SU-DHL-6 (cell line): ENCODE data around the gene USO1.
"Not testable (repeated sequence)": the region's sequence is repeated elsewhere in the genome, so short reads cannot be mapped to it uniquely, and the experiment has no call there.

Source experiments
- H2AFZ ChIP-seq: fragments of 200-600 bp; sonication (generic); 2 replicates; pipeline ENCODE4 v1.6.1; 2014; ENCODE audit warnings: low read depth, mild to moderate bottlenecking, moderate library complexity, mixed read lengths, antibody characterized with exemption, low read length; ENCODE audit not compliant: severe bottlenecking
- H3F3A ChIP-seq: fragments of 200-600 bp; shearing (Covaris generic); 2 replicates; pipeline ENCODE4 v1.6.0; 2016; ENCODE audit warnings: antibody characterized with exemption, mild to moderate bottlenecking; ENCODE audit not compliant: insufficient read depth
- H3K27ac ChIP-seq: fragments of 200-600 bp; sonication (generic); 2 replicates; pipeline ENCODE4 v1.5.1; 2016; ENCODE audit warnings: low read depth, mild to moderate bottlenecking, low read length, moderate library complexity, mixed read lengths
- H3K27me3 ChIP-seq: fragments of 200-600 bp; sonication (generic), shearing (Covaris generic); 2 replicates; pipeline ENCODE4 v1.6.0; 2014; ENCODE audit warnings: mild to moderate bottlenecking, low read length
- H3K36me3 ChIP-seq: fragments of 200-600 bp; sonication (generic); 2 replicates; pipeline ENCODE4 v1.6.1; 2014; ENCODE audit warnings: mild to moderate bottlenecking, low read length, mixed read lengths
- H3K4me2 ChIP-seq: fragments of 300-600, 200-600 bp; shearing (Covaris generic), sonication (generic); 2 replicates; pipeline ENCODE4 v1.6.0; 2014; ENCODE audit warnings: low read length, low read depth, mild to moderate bottlenecking; ENCODE audit not compliant: poor library complexity, severe bottlenecking
- H3K4me3 ChIP-seq: fragments of 200-600 bp; sonication (generic); 2 replicates; pipeline ENCODE4 v1.5.1; 2014; ENCODE audit warnings: antibody characterized with exemption, low read length, mild to moderate bottlenecking, mixed read lengths; ENCODE audit not compliant: insufficient read depth, poor library complexity, severe bottlenecking
- H3K79me2 ChIP-seq: fragments of 200-600 bp; sonication (generic); 2 replicates; pipeline ENCODE4 v1.6.1; 2014; ENCODE audit warnings: mild to moderate bottlenecking, low read length, moderate library complexity; ENCODE audit not compliant: insufficient read depth
- H3K9ac ChIP-seq: fragments of 200-600 bp; sonication (generic); 2 replicates; pipeline ENCODE4 v1.7.0; 2014; ENCODE audit warnings: mild to moderate bottlenecking, low read length
- H3K9me2 ChIP-seq: fragments of 200-600 bp; sonication (generic); replicated peaks from 2 replicates; pipeline ENCODE4 v1.6.1; 2014; ENCODE audit warnings: low read length; ENCODE audit not compliant: insufficient read depth
- H3K9me3 ChIP-seq: fragments of 200-600 bp; sonication (generic); 2 replicates; pipeline ENCODE4 v1.6.1; 2014; ENCODE audit warnings: low read length, mixed read lengths; ENCODE audit not compliant: insufficient read depth
- H4K20me1 ChIP-seq: fragments of 200-600 bp; sonication (generic); 2 replicates; pipeline ENCODE4 v1.6.1; 2014; ENCODE audit warnings: low read depth, mild to moderate bottlenecking, antibody characterized with exemption, low read length, moderate library complexity, mixed read lengths
- EZH2phosphoT487 ChIP-seq: fragments of 200-600 bp; sonication (generic), shearing (Covaris generic); conservative IDR thresholded peaks from 2 replicates; pipeline ENCODE4 v1.6.1; 2018; ENCODE audit warnings: mild to moderate bottlenecking, antibody characterized with exemption, low read length, moderate library complexity, mixed read lengths
- TF ChIP-seq, protein P1 (sequence below): fragments of 200-600 bp; sonication (generic); IDR thresholded peaks from one replicate; pipeline ENCODE4 v1.5.1; 2017; ENCODE audit warnings: antibody characterized with exemption, mild to moderate bottlenecking, low read length, moderate library complexity; ENCODE audit not compliant: insufficient read depth, poor library complexity, severe bottlenecking

The USO1 gene

DNA sequence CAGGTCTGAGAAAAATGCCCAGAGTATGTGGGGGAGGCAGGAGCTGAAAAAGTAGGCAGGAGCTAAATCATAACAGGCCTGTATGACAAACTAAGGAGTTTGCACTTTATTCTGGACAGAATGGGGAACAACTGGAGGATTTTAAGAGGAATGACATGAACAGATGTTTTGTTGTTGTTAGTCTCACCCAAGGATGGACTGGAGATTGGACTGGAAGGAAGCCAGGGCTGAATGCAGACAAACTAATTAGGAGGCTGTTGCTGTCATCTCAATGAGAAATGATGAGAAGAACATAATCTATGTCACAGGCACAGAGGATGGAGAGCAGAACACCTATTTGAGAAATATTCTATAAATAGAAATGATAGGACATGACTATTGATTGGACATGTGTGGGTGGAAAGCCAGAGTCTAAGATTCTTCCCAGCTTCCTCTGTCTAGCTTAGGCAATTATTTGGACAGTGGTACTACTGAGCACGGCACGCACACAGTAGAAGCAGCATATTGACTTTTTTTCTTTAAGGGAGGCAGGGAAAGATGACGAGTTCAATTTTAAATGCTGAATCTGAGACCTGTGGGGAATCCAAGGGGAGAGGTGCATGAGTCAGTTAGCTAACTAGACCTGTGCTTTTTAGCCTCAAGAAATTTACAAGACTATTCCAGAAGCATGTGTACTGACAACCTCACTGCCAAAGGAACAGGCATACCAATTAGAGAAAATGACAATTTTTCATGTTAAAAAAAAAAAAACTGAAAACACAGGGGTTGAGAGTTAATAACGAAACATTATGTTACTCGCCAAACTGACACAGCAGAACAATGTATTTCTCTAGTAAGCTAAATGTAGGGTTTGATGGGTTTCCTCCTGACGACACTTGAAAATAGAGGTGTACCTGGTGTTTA lies 963 bp upstream of the USO1 start:
- Histone ChIP-seq H3K4me3 (peak overlapping the region; percentile 70), H3K9me3 (no peaks in the 10 kb centered on the region), H3K36me3 (no peaks in the 10 kb centered on the region), H3K9me2 (no peaks in the 10 kb centered on the region), H4K20me1 (no peaks in the 10 kb centered on the region), H2AFZ (peak overlapping the region; percentile 41), H3K27me3 (no peaks in the 10 kb centered on the region), H3K27ac (no peak overlapping the region), H3F3A (no peaks in the 10 kb centered on the region), H3K4me2 (peak overlapping the region; percentile 81), H3K9ac (peak overlapping the region; percentile 73), H3K79me2 (peaks cover 21% of the 10 kb centered on the region; the same call in 1 of the 2 replicates)
- TF ChIP-seq, protein P1, sequence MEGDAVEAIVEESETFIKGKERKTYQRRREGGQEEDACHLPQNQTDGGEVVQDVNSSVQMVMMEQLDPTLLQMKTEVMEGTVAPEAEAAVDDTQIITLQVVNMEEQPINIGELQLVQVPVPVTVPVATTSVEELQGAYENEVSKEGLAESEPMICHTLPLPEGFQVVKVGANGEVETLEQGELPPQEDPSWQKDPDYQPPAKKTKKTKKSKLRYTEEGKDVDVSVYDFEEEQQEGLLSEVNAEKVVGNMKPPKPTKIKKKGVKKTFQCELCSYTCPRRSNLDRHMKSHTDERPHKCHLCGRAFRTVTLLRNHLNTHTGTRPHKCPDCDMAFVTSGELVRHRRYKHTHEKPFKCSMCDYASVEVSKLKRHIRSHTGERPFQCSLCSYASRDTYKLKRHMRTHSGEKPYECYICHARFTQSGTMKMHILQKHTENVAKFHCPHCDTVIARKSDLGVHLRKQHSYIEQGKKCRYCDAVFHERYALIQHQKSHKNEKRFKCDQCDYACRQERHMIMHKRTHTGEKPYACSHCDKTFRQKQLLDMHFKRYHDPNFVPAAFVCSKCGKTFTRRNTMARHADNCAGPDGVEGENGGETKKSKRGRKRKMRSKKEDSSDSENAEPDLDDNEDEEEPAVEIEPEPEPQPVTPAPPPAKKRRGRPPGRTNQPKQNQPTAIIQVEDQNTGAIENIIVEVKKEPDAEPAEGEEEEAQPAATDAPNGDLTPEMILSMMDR: no peak
- TF ChIP-seq EZH2phosphoT487: no peak

DNA sequence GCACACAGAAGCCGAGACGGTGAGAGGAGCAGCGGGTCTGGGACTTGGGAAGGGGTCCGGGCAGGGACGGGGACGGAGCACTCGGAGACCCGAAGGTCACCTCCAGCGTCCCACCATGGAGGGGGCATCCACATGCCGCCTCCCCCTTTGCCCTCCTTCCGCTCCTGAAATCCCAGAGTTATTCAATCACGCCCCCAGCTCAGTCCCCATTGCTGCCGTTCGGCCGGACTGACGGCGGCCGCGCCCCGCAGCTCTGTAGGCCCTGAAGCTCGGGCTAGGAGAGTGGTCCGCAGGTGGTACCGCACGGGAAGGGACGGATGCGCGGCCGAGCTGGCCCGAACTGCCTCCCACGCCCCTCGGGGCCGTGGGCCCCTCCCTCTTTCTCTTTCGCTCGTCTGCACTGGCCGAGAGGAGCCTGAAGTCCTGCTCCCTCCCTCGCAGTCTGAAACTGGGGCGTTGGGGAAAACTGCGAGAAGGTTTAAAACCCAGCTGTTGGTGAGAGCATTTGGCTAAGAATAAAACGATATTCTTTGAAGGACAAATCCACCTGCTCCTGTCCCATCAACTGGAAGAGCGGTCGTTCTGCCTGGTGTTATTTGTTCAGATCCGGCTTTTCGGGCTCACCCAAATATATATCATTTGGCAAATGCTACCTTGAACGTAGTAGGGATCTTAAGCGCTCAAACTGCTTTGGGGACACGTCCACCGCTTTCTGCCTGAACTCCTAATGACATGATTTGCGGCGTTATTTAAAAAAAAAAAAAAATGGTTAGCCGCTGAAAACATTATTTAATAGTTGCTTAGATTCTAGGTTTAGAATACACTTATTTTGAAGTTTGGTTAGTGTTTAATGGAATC lies 719 bp downstream of the USO1 start:
- Histone ChIP-seq H3K9me2 (no peaks in the 10 kb centered on the region), H2AFZ (peak overlapping the region; percentile 74), H3K79me2 (peaks cover 21% of the 10 kb centered on the region; the same call in 1 of the 2 replicates)

DNA sequence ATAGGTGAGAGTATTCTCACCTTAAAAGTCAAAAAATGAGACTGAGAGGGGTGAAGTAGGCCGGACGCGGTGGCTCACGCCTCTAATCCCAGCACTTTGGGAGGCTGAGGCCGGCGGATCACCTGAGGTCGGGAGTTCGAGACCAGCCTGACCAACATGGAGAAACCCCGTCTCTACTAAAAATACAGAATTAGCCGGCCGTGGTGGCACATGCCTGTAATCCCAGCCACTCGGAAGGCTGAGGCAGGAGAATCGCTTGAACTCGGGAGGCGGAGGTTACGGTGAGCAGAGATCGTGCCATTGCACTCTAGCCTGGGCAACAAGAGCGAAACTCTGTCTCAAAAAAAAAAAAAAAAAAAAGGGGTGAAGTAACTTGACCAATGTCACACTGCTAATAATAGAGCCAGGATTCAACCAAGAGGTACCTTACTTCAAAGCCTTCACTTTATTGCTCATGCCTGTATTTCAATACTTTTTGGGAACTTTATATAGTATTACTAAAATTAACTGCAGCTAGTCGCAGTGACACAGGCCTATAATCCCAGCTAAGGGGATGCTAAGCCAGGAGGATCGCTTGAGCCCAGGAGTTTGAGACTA lies 1.7 kb downstream of the USO1 start:
- H3K4me3 ChIP-seq: not testable (repeated sequence)
- peak overlapping the region; percentile 79 for H3K4me2 ChIP-seq
- peaks cover 21% of the 10 kb centered on the region; the same call in 1 of the 2 replicates for H3K79me2 ChIP-seq

More for the DNA sequence above, 719 bp downstream of the USO1 start:
- H3K4me2 ChIP-seq: peak overlapping the region; percentile 79
- peak overlapping the region; percentile 73 for H3K9ac ChIP-seq
- TF ChIP-seq EZH2phosphoT487: no peak
- TF ChIP-seq, protein P1: no peak
- no peaks in the 10 kb centered on the region for H3K9me3 ChIP-seq
- H3K27me3 ChIP-seq: no peaks in the 10 kb centered on the region
- H3K36me3 ChIP-seq: no peaks in the 10 kb centered on the region
- H3K27ac ChIP-seq: no peak overlapping the region
- peak overlapping the region; percentile 76 for H3K4me3 ChIP-seq
- H4K20me1 ChIP-seq: no peaks in the 10 kb centered on the region
- no peaks in the 10 kb centered on the region; the same call in 1 of the 2 replicates for H3F3A ChIP-seq

More for the DNA sequence above, 1.7 kb downstream of the USO1 start:
- not testable (repeated sequence) for H3K27me3 ChIP-seq, H4K20me1 ChIP-seq, H3K9me3 ChIP-seq, H3K9ac ChIP-seq, H3K27ac ChIP-seq, H2AFZ ChIP-seq, H3F3A ChIP-seq, H3K36me3 ChIP-seq, H3K9me2 ChIP-seq
